A673 (cell line): ENCODE results near the gene TMEM179. TPM values are rescaled to one million over a fixed set of nuclear protein-coding genes. Genes with fewer than 3 reads are reported as not detected.

Experiments used
- BruUV-seq: library from RNA; stranded (reverse); fragments of 400-500 nt; replicated peaks from 2 replicates; lab custom pipeline; 2021; lab: Mats Ljungman, UMichigan
- CTCF ChIA-PET: fragments of 300-600 bp; sonication (Branson Sonifier 250); formaldehyde crosslinking; loops from one replicate; lab custom pipeline; 2022; ENCODE audit warnings: antibody characterized with exemption; lab: Charles Lee
- POLR2A ChIA-PET: fragments of 300-600 bp; sonication (Branson Sonifier 250); formaldehyde crosslinking; loops from one replicate; lab custom pipeline; 2022; ENCODE audit warnings: antibody characterized with exemption; ENCODE audit not compliant: low non-redundant PET; lab: Charles Lee
- DNase-seq: peaks from one replicate; pipeline ENCODE4 v3.0.0-alpha.2; 2015; ENCODE audit warnings: low spot score
- H3K27ac ChIP-seq: fragments of 200-600 bp; sonication (generic); 2 replicates; pipeline ENCODE4 v1.5.1; 2016; ENCODE audit warnings: mixed run types, low read depth, mild to moderate bottlenecking, mixed read lengths, antibody characterized with exemption, low read length; ENCODE audit not compliant: poor library complexity, severe bottlenecking
- H3K27me3 ChIP-seq: fragments of 200-600 bp; sonication (generic); replicated peaks from 2 replicates; pipeline ENCODE4 v1.6.1; 2017; ENCODE audit warnings: mixed run types, low read depth, mild to moderate bottlenecking, mixed read lengths, antibody characterized with exemption, low read length; ENCODE audit not compliant: insufficient read depth, poor library complexity
- H3K36me3 ChIP-seq: fragments of 200-600 bp; sonication (generic); 2 replicates; pipeline ENCODE4 v1.6.1; 2016; ENCODE audit warnings: mixed run types, mild to moderate bottlenecking, mixed read lengths, antibody characterized with exemption, low read length; ENCODE audit not compliant: insufficient read depth, poor library complexity, severe bottlenecking
- H3K4me1 ChIP-seq: fragments of 200-600 bp; sonication (generic); 2 replicates; pipeline ENCODE4 v1.6.1; 2017; ENCODE audit warnings: mixed run types, mild to moderate bottlenecking, mixed read lengths, antibody characterized with exemption, low read length; ENCODE audit not compliant: insufficient read depth, poor library complexity, severe bottlenecking
- H3K4me3 ChIP-seq: fragments of 200-600 bp; sonication (generic); 2 replicates; pipeline ENCODE4 v1.5.1; 2016; ENCODE audit warnings: low read depth, mixed run types, mild to moderate bottlenecking, mixed read lengths, low read length; ENCODE audit not compliant: poor library complexity, severe bottlenecking
- H3K9me3 ChIP-seq: fragments of 200-600 bp; sonication (generic); 2 replicates; pipeline ENCODE4 v1.6.1; 2016; ENCODE audit warnings: mixed run types, low read depth, mild to moderate bottlenecking, mixed read lengths, antibody characterized with exemption, low read length; ENCODE audit not compliant: poor library complexity, severe bottlenecking
- CTCF ChIP-seq: fragments of 300-800, 200-600 bp; sonication (generic); conservative IDR thresholded peaks from 2 replicates; pipeline ENCODE4 v1.5.1; 2017; ENCODE audit warnings: low read depth, mild to moderate bottlenecking, antibody characterized with exemption, low read length, moderate library complexity, mixed read lengths
- EZH2 ChIP-seq: fragments of 200-600 bp; sonication (generic); IDR thresholded peaks from 2 replicates; pipeline ENCODE4 v1.6.1; 2017; ENCODE audit warnings: borderline replicate concordance, low read depth, mild to moderate bottlenecking, mixed read lengths, antibody characterized with exemption, low read length; ENCODE audit not compliant: poor library complexity, severe bottlenecking
- intact Hi-C: fragments of 100-400 bp; cut with micrococcal nuclease; formaldehyde crosslinking; loops from one replicate; pipeline ENCODE4 v1.10.0; 2022; ENCODE audit not compliant: unreplicated experiment
- total RNA-seq: library from RNA; stranded (reverse); gene quantifications from 2 replicates; pipeline ENCODE4 v1.2.3, GENCODE V29; 2021

TMEM179 gene
- total RNA-seq, 1 experiment from 2014 or later, result 0.58 TPM

DNA sequence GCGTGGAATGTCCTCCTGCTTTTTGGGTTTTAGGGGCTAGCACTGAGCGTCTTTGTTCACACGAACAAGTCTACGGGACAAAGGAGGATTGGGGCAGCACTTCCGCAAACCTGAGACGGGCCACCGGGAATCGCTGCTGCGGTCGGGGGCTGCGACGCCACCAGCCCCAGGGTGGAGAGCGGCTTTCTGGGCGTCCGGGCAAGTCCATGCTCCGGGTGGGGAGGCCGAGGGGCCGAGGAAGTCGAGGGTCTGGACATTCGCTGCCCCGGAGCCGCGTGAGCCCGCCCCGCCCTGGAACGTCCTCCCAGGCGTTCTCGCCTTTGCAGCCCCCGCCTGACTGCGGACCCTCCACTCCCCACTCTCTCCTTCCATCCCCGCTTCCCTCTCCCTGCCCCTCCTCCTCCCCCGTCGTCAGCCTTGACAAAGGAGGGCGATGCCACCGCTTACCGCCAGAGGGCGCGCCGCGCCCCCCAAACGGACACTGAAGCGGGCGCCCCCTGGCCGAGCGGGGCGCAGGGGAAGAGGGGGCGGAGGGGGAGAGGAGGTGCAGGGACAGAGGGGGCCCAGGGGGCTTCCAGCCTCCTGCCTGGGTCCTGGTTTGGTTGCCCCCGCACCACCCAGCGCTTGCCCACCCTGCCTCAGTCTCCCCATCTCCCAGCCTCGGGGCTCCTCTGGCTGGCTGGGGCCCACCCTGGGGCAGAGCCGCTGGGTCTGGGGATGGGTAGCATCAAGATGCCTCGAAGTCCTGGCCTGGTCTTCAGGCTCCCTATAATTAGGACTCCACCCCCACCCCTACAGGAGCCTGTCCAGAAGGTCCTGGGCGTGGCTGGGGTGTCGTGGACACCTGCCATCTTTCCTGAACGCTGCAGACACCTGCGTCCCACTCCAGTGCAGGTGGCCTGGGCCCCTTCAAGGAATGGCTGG is 45.7 kb upstream of the TMEM179 start:
- intact Hi-C loops, result loop anchor here (1.0 kb wide), 1 partner anchor 58 kb away; no protein-coding TSS in a partner anchor
- no peak overlapping the region for H3K27ac ChIP-seq
- H3K9me3 ChIP-seq, result no peaks in the 10 kb centered on the region
- BruUV-seq, result no TSS peak
- DNase-seq, result peak; percentile 80
- TF ChIP-seq EZH2, result no peak
- TF ChIP-seq CTCF, result peak; percentile 99
- no peaks in the 10 kb centered on the region for H3K4me1 ChIP-seq
- no peaks in the 10 kb centered on the region for H3K27me3 ChIP-seq
- no peaks in the 10 kb centered on the region for H3K36me3 ChIP-seq
- H3K4me3 ChIP-seq, result peak overlapping the region; percentile 50
- ChIA-PET POLR2A (no interaction called here), CTCF (no interaction called here)

DNA sequence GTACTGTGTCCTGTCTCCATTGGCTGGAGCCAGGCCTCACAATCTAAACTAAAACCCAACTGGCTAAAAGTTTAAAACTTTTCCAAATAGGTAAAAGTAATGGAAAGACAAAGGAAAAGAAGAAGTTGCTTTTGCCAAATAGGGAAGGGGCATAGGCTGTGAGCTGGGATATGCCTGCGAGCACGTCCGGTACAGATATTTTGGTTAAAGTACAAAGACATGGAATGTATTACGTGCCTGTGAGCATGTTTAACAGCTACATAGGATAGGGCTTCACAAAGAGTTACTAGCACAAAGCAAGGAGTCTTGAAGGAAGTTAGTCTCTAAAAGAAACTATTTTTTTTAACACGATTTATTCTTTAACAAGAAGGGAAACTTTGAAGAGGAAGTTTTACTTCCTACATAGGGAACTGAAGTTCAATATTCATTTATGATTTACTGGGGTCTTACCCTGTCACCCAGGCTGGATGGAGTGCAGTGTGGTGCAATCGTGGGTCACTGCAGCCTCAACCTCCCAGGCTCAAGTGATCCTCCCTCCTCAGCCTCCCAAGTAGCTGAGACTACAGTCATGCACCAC is 43.0 kb upstream of the TMEM179 start:
- Histone ChIP-seq H3K4me3 (no peak overlapping the region), H3K36me3 (no peaks in the 10 kb centered on the region), H3K27me3 (no peaks in the 10 kb centered on the region), H3K9me3 (no peaks in the 10 kb centered on the region), H3K27ac (no peak overlapping the region), H3K4me1 (peaks cover 5% of the 10 kb centered on the region)
- ChIA-PET CTCF (interaction anchor here (0.6 kb wide), 1 partner anchor 55 kb away, joined by 12 read pairs; no protein-coding TSS in a partner anchor), POLR2A (no interaction called here)
- no peak for TF ChIP-seq CTCF
- TF ChIP-seq EZH2, result no peak
- no TSS peak for BruUV-seq
- intact Hi-C loops, result no loop called here
- no peak for DNase-seq

- BruUV-seq, result no TSS peak
- TF ChIP-seq CTCF, result no peak
- no peak for TF ChIP-seq EZH2
- H3K27ac ChIP-seq, result no peak overlapping the region
- no peaks in the 10 kb centered on the region for H3K9me3 ChIP-seq
- no peaks in the 10 kb centered on the region for H3K27me3 ChIP-seq
- H3K4me3 ChIP-seq, result no peak overlapping the region
- peak; percentile 42 for DNase-seq
- H3K4me1 ChIP-seq, result peaks cover 6% of the 10 kb centered on the region
- intact Hi-C loops, result loop anchor here (5.0 kb wide), 2 partner anchors 508 to 553 kb away; partner anchors contain the start of gene KIF26A
- CTCF ChIA-PET, result no interaction called here
- POLR2A ChIA-PET, result no interaction called here
- no peaks in the 10 kb centered on the region for H3K36me3 ChIP-seq
These were observed 40.2 kb upstream of the TMEM179 start for GRCh38 chr14:104644656-104645378.
